H9 (cell line): ENCODE results near the gene IRF2BP2. TPM values are rescaled to one million over a fixed set of nuclear protein-coding genes. Genes with fewer than 3 reads are reported as not detected.

Experiments used
- DNase-seq: peaks from one replicate; pipeline ENCODE4 v3.0.0-alpha.2; 2017
- H2AFZ ChIP-seq: one replicate; pipeline ENCODE4 v1.6.1; 2013; ENCODE audit warnings: mild to moderate bottlenecking, low read length, control low read depth, moderate library complexity
- H2AK5ac ChIP-seq: 2 replicates; pipeline ENCODE4 v1.6.1; 2013; ENCODE audit warnings: low read length, control low read depth, mixed read lengths; ENCODE audit not compliant: insufficient read length
- H2BK120ac ChIP-seq: one replicate; pipeline ENCODE4 v1.6.1; 2013; ENCODE audit warnings: low read depth, mild to moderate bottlenecking, low read length, control low read depth, inconsistent platforms; ENCODE audit not compliant: poor library complexity, severe bottlenecking
- H2BK12ac ChIP-seq: 2 replicates; pipeline ENCODE4 v1.6.1; 2013; ENCODE audit warnings: low read length, control low read depth, mixed read lengths, low read depth; ENCODE audit not compliant: insufficient read length
- H2BK15ac ChIP-seq: 2 replicates; pipeline ENCODE4 v1.6.1; 2013; ENCODE audit warnings: low read depth, low read length, control low read depth
- H2BK20ac ChIP-seq: one replicate; pipeline ENCODE4 v1.6.1; 2013; ENCODE audit warnings: low read depth, mild to moderate bottlenecking, low read length, control low read depth, inconsistent platforms; ENCODE audit not compliant: poor library complexity, severe bottlenecking
- H2BK5ac ChIP-seq: 2 replicates; pipeline ENCODE4 v1.6.1; 2013; ENCODE audit warnings: low read length, control low read depth, mixed read lengths; ENCODE audit not compliant: insufficient read length
- H3K14ac ChIP-seq: 2 replicates; pipeline ENCODE4 v1.6.1; 2013; ENCODE audit warnings: low read length, control low read depth; ENCODE audit not compliant: insufficient read depth
- H3K18ac ChIP-seq: 2 replicates; pipeline ENCODE4 v1.6.1; 2013; ENCODE audit warnings: low read depth, mild to moderate bottlenecking, mixed read lengths, low read length, control low read depth; ENCODE audit not compliant: insufficient read length
- H3K23ac ChIP-seq: 2 replicates; pipeline ENCODE4 v1.6.1; 2013; ENCODE audit warnings: low read length, control low read depth, mixed read lengths, low read depth; ENCODE audit not compliant: insufficient read length
- H3K23me2 ChIP-seq: 2 replicates; pipeline ENCODE4 v1.6.1; 2013; ENCODE audit warnings: low read depth, mild to moderate bottlenecking, mixed read lengths, low read length, control low read depth; ENCODE audit not compliant: insufficient read length, poor library complexity, severe bottlenecking
- H3K27ac ChIP-seq: 2 replicates; pipeline ENCODE4 v1.5.1; 2013; ENCODE audit warnings: low read length, control low read depth, mixed read lengths, low read depth; ENCODE audit not compliant: insufficient read length
- H3K27me3 ChIP-seq: 2 replicates; pipeline ENCODE4 v1.6.1; 2013; ENCODE audit warnings: low read length, control low read depth, inconsistent platforms; ENCODE audit not compliant: insufficient read depth
- H3K4ac ChIP-seq: 2 replicates; pipeline ENCODE4 v1.6.1; 2013; ENCODE audit warnings: low read depth, mild to moderate bottlenecking, control low read depth, inconsistent platforms, low read length, moderate library complexity
- H3K4me1 ChIP-seq: 2 replicates; pipeline ENCODE4 v1.6.1; 2013; ENCODE audit warnings: low read length, control low read depth, inconsistent platforms; ENCODE audit not compliant: insufficient read depth
- H3K4me2 ChIP-seq: 2 replicates; pipeline ENCODE4 v1.6.1; 2013; ENCODE audit warnings: low read length, control low read depth, mixed read lengths; ENCODE audit not compliant: insufficient read length, insufficient read depth
- H3K56ac ChIP-seq: 2 replicates; pipeline ENCODE4 v1.6.1; 2013; ENCODE audit warnings: low read depth, mild to moderate bottlenecking, mixed read lengths, low read length, control low read depth; ENCODE audit not compliant: insufficient read length
- H3K79me1 ChIP-seq: 2 replicates; pipeline ENCODE4 v1.6.1; 2013; ENCODE audit warnings: low read depth, mild to moderate bottlenecking, moderate library complexity, low read length, control low read depth, inconsistent platforms; ENCODE audit not compliant: insufficient read depth, poor library complexity, severe bottlenecking
- H3K79me2 ChIP-seq: 2 replicates; pipeline ENCODE4 v1.6.1; 2013; ENCODE audit warnings: low read length, control low read depth, inconsistent platforms; ENCODE audit not compliant: insufficient read depth
- H3K9ac ChIP-seq: 2 replicates; pipeline ENCODE4 v1.6.1; 2013; ENCODE audit warnings: low read length, control low read depth, mixed read lengths; ENCODE audit not compliant: insufficient read length; ENCODE audit errors: extremely low read depth
- H3K9me3 ChIP-seq: one replicate; pipeline ENCODE4 v1.6.1; 2013; ENCODE audit warnings: low read depth, low read length, inconsistent platforms; ENCODE audit not compliant: control insufficient read depth
- H3T11ph ChIP-seq: one replicate; pipeline ENCODE4 v1.6.1; 2013; ENCODE audit warnings: mild to moderate bottlenecking, low read length, control low read depth, inconsistent platforms
- H4K20me1 ChIP-seq: one replicate; pipeline ENCODE4 v1.6.1; 2013; ENCODE audit not compliant: control insufficient read depth, insufficient read length, insufficient read depth
- H4K5ac ChIP-seq: 2 replicates; pipeline ENCODE4 v1.6.1; 2013; ENCODE audit warnings: low read depth, mild to moderate bottlenecking, mixed read lengths, low read length, control low read depth; ENCODE audit not compliant: insufficient read length
- H4K8ac ChIP-seq: replicated peaks from 2 replicates; pipeline ENCODE4 v1.6.1; 2013; ENCODE audit warnings: low read length, control low read depth, mixed read lengths, low read depth; ENCODE audit not compliant: insufficient read length
- H4K91ac ChIP-seq: 2 replicates; pipeline ENCODE4 v1.6.1; 2013; ENCODE audit warnings: low read depth, mild to moderate bottlenecking, moderate library complexity, mixed read lengths, low read length, control low read depth; ENCODE audit not compliant: insufficient read length
- H3K27ac Mint-ChIP-seq, 3 experiments: 2 replicates in 2 of 3; 3 replicates in 1 of 3; pipeline ENCODE4 v1.8.0; 2020 to 2021; ENCODE audit warnings: mixed read lengths in 3 of 3, mild to moderate bottlenecking in 1 of 3, moderate library complexity in 1 of 3
- H3K27me3 Mint-ChIP-seq: 2 replicates; pipeline ENCODE4 v1.8.0; 2021; ENCODE audit warnings: low read depth, mild to moderate bottlenecking, moderate library complexity, mixed read lengths
- H3K36me3 Mint-ChIP-seq, 3 experiments: 2 replicates in 2 of 3; 3 replicates in 1 of 3; pipeline ENCODE4 v1.8.0; 2020 to 2021; ENCODE audit warnings: low read depth in 3 of 3, mixed read lengths in 3 of 3; ENCODE audit not compliant: insufficient read depth in 1 of 3
- H3K4me1 Mint-ChIP-seq, 2 experiments: 2 replicates each; pipeline ENCODE4 v1.8.0; 2020; ENCODE audit warnings: mixed read lengths in 2 of 2
- H3K4me3 Mint-ChIP-seq, 2 experiments: 2 replicates in 1 of 2; 3 replicates in 1 of 2; pipeline ENCODE4 v1.8.0; 2020 to 2021; ENCODE audit warnings: mild to moderate bottlenecking in 2 of 2, mixed read lengths in 2 of 2, moderate library complexity in 1 of 2
- H3K9me3 Mint-ChIP-seq, 2 experiments: 2 replicates in 1 of 2; 3 replicates in 1 of 2; pipeline ENCODE4 v1.8.0; 2020; ENCODE audit warnings: mild to moderate bottlenecking in 2 of 2, mixed read lengths in 2 of 2, moderate library complexity in 1 of 2
- WGBS: extraction: QIAGEN DNeasy Blood & Tissue Kit; methylation state at CpG from one replicate; pipeline ENCODE4 v1.1.7; 2013; ENCODE audit warnings: missing lambda C conversion rate, low lambda C conversion rate, mixed read lengths; ENCODE audit not compliant: insufficient read length; ENCODE audit errors: extremely low coverage; 5-methylcytosine and 5-hydroxymethylcytosine counted together
- total RNA-seq: library from RNA; stranded (reverse); gene quantifications from 2 replicates; pipeline ENCODE4 v1.2.1, GENCODE V29; 2021
- TF ChIP-seq, protein P1 (sequence below): fragments of 200-600 bp; sonication (generic); conservative IDR thresholded peaks from 3 replicates; pipeline ENCODE4 v1.8.0; 2021; ENCODE audit warnings: antibody characterized with exemption, mild to moderate bottlenecking

IRF2BP2 gene
- total RNA-seq, 1 experiment from 2014 or later = 80.2 TPM

DNA sequence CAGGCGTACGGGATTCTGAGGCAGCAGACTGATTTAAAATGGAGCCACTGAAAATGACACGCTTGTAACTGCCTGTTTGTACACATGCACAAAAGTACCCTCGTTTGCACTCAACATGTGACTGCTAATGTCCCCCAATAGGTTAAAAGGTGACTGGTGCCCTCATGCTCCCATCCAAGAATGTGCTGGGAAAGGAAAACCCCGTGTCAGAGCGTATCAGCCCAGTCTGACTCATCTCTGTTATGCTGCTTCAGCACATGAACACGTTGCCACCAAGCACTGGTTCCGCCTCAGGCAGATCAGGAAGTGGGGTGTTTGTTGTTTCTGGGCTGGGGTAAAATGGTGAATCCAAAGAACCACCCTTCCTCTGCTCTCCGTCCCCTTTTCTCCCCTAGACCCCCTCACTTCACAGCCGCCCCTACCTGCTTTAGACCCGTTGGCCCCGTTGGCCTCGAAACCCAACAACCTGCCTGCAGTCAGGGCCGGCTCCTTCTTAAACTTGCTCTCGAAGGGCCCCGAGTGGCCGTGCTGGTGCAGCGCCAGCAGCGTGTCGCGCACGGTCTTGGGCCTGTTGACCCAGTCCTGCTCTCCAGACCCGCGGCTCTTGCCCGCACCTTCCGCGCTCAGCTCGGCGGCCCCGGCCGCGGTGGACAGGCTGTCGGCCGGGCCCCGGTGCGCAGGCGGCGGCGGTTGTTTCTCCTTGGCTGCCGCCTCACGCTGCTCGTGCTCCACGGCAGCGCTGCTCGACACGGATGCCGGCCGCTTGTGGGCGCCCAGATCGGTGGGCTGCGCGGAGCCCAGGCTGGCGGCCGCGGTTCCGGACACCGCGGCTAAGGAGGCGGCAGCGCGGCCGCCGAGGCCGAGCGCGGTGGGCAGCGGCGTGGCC lies 1.7 kb downstream of the IRF2BP2 start:
- no peak overlapping the region for H4K91ac ChIP-seq
- H3K4me1 ChIP-seq = peaks cover 13% of the 10 kb centered on the region
- Mint-ChIP-seq H3K27ac (peak overlapping the region in 2 of 3 experiments; percentile 85 to 86; a peak in 4 of 7 replicates), H3K27me3 (no peaks in the 10 kb centered on the region), H3K36me3 (peaks cover 24 to 42% (median 26%) of the 10 kb centered on the region in 3 experiments), H3K4me3 (peak overlapping the region; percentile 91 to 92), H3K9me3 (peaks cover 0 to 3% of the 10 kb centered on the region in 2 experiments; a peak in 3 of 5 replicates), H3K4me1 (peaks cover 55 to 65% of the 10 kb centered on the region in 2 experiments)
- no peak overlapping the region for H3K4ac ChIP-seq
- no peak overlapping the region for H2BK12ac ChIP-seq
- H4K8ac ChIP-seq = no peak overlapping the region
- H3K27me3 ChIP-seq = no peaks in the 10 kb centered on the region
- H2BK5ac ChIP-seq = no peak overlapping the region
- no peak overlapping the region for H2BK20ac ChIP-seq
- no peak overlapping the region for H2BK15ac ChIP-seq
- no peak overlapping the region for H3K27ac ChIP-seq
- H3K79me2 ChIP-seq = peaks cover 29% of the 10 kb centered on the region; the same call in 1 of the 2 replicates
- no peaks in the 10 kb centered on the region for H4K20me1 ChIP-seq
- no CpG with 5 or more reads among the region's 68 CpGs for WGBS
- peak; percentile 51 for DNase-seq
- H3K14ac ChIP-seq = peak overlapping the region; percentile 90
- H4K5ac ChIP-seq = no peak overlapping the region
- no peak overlapping the region for H3K23ac ChIP-seq
- peak overlapping the region; percentile 57 for H3K18ac ChIP-seq
- no peaks in the 10 kb centered on the region for H3K9me3 ChIP-seq
- H3K9ac ChIP-seq = peak overlapping the region; percentile 80
- H2AK5ac ChIP-seq = no peak overlapping the region
- H3K79me1 ChIP-seq = no peaks in the 10 kb centered on the region
- H3K56ac ChIP-seq = no peak overlapping the region
- no peak overlapping the region for H3T11ph ChIP-seq
- H2BK120ac ChIP-seq = no peak overlapping the region
- H3K4me2 ChIP-seq = peak overlapping the region; percentile 97
- H3K23me2 ChIP-seq = peaks cover 18% of the 10 kb centered on the region
- no peak overlapping the region for H2AFZ ChIP-seq
- TF ChIP-seq, protein P1, sequence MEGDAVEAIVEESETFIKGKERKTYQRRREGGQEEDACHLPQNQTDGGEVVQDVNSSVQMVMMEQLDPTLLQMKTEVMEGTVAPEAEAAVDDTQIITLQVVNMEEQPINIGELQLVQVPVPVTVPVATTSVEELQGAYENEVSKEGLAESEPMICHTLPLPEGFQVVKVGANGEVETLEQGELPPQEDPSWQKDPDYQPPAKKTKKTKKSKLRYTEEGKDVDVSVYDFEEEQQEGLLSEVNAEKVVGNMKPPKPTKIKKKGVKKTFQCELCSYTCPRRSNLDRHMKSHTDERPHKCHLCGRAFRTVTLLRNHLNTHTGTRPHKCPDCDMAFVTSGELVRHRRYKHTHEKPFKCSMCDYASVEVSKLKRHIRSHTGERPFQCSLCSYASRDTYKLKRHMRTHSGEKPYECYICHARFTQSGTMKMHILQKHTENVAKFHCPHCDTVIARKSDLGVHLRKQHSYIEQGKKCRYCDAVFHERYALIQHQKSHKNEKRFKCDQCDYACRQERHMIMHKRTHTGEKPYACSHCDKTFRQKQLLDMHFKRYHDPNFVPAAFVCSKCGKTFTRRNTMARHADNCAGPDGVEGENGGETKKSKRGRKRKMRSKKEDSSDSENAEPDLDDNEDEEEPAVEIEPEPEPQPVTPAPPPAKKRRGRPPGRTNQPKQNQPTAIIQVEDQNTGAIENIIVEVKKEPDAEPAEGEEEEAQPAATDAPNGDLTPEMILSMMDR = no peak
